HG03354 (cell line): ENCODE measurements around the gene PLCB2.

Experiments used
- ATAC-seq: cut with Tn5 transposase; IDR thresholded peaks from one replicate; pipeline ENCODE4 v1.9.1; 2021; ENCODE audit warnings: mild to moderate bottlenecking; ENCODE audit not compliant: unreplicated experiment, poor library complexity, severe bottlenecking

PLCB2 gene

DNA sequence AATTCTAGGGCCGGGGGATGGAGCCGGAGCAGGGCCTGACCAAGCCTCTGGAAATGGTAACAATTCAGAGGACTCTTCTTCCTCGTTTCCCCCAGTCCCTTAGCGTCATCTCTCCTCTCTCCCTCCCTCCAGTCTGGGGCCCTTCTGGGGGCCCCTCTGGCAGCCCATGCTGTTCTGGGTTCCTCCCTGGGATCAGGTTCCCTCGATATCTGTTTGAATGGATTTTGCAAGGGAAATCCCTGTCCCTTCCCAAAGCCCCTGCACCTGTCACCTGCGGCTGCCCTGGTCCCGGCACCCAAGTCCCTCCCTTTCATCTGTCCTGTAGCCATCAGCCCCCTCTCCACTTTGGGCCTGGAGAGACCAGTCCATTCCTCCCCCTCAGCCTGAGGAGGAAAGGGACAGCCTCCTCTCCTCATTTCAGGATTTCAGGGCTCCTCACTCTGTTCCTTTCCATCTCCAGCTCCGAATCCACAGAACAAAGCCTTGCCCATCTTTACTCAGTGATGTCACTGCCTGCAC is 1.7 kb upstream of the PLCB2 start:
- ATAC-seq, result no peak

GRCh38 chr15:40306908-40307307 is 827 bp downstream of the PLCB2 start:
- no peak for ATAC-seq

- ATAC-seq, result no peak
Measured at GRCh38 chr15:40306371-40306770, 1.4 kb downstream of the PLCB2 start.

DNA sequence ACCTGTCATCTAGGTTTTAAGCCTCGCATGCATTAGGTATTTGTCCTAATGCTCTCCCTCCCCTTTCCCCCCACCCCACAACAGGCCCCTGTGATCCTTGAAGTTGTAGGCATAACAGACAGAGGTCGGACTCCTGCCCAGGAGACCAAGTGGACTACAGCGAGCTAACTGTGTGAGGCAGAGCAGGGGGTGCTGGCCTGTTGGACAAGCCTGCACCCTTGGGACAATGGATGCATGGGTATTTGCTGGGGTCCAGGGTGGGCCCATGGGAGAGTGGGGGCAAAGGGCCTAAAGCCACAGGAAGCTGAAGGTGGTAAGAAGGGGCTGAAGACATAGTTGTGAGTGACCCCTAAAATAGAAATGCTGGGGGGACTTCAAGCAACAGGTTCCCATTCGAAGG is 2.5 kb downstream of the PLCB2 start:
- no peak for ATAC-seq

DNA sequence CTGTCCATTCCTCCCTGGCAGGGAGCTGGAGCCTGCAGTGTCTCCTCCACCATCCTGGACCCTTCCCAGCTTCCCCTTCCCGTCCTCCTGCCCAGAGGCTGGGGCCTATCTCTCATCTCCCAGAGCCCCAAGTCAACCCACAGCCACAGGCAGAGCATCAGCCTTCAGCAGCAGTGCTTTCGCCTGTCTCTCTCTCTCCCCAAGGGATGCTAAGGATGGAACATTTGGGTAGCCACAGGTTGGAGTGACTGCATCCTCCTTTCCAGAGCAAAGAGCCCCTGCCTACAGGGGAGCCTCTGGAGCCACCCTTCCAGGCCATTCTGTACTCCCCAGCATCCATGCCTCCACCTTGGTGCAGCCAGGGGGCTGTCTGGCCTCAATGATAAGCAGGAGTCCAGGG is 4.2 kb downstream of the PLCB2 start:
- no peak for ATAC-seq

DNA sequence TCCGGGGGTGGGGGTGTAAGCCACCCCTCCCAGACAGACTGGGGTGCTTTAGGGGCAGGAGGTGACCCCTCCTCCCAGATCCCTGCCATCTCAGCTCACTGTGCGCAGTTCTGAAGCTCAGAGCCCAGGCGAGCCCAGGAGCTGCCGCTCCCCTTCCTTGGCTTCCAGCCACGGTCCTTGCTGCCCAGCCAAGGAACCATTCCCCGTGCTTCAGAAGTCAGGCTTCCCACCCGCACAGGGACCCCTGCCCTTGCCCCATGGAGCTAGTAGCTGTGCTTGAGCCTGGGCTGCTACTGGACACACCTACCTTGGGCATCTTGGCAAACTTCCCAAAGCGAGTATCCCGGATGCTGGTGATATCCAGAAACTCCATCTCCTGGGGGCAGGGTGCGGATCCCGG is 4.8 kb downstream of the PLCB2 start:
- no peak for ATAC-seq

GRCh38 chr15:40302288-40302886 is 5.3 kb downstream of the PLCB2 start:
- ATAC-seq, result no peak

GRCh38 chr15:40301467-40302179 is 6.1 kb downstream of the PLCB2 start:
- ATAC-seq, result no peak

- ATAC-seq, result no peak
Measured at GRCh38 chr15:40300771-40301170, 7.0 kb downstream of the PLCB2 start.

DNA sequence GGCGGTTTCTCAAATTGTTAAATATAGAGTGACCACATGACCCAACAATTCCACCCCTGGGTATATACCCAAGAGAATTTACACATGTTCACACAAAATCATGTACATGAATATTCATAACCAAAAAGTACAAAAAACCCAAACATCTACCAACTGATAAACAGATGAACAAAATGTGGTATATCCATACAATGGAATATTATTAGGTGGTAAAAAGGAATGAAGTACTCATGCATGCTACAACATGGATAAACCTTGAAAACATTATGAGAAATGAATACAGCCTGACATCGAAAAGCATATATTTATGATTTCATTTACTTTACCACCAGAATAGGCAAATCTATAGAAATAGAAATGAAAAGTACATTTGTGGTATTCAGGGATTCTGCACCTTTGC is 7.4 kb downstream of the PLCB2 start:
- ATAC-seq, result no peak

DNA sequence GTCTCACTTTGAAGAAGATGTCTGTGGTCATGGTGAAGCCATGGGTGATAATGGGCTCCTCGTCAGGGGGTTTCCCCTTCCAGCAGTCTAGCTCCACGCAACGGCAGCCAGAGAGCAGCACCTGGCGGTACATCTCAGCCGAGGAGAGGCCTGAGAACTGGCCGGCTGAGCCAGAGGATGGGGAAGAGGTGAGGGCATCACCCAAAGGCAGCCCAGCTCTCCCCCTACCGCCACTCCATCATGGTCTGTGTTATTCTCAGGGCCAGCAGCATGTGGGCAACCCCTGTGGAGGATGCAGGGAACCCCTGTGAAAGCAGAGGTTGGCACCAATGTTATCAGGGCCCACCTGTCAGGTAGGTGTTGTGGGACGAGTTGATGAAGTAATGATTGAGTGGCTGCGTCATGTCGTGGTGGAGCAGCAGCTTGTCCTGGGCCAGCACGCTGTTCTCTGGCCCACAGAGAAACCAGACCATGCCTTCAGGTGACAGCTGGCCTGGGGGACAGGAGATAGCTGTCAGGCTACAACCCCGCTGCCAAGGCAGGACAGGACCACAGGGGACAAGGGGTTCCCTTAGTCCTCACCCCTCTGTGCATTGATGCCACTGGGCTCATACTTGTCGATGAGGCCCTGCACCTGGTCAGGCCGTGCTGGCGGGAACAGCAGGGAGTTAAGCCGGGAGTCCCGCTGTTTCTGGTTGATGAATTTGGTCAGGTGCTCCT is 9.4 kb downstream of the PLCB2 start:
- no peak for ATAC-seq

GRCh38 chr15:40297356-40297755 is 10.4 kb downstream of the PLCB2 start:
- no peak for ATAC-seq

DNA sequence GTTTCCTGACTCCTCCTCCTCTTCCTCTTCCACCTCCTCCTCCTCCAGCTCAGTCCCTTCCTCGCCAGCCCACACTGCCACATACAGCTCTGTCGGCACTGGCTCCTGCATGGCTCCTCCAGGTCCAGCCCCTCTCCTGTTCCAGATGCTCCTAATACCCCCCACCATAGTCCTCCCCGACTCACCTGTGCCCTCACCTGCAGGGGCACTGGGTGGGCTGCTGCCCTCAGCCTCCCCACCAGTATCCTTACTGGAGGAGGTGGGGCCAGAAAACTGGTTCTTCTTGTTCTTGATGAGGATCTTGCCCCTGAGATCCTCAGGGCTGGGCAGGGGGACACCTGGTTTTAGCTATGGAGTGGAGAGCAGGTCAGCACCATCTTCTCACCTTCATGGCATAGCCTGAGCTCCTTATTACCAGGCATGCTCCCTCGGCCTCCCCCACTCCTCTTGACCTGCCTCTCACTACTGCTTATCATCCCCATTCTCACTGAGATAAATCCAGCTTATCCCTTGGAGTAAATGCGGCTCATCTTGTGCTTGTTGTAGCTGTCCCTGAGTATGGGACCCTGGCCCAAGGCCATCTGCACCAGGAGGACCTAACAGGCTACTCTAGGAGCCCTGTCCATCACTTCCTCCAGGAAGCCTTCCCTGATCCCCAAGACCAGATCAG is 11.0 kb downstream of the PLCB2 start:
- ATAC-seq, result no peak

- no peak for ATAC-seq
Measured at GRCh38 chr15:40295877-40296560, 11.7 kb downstream of the PLCB2 start.

DNA sequence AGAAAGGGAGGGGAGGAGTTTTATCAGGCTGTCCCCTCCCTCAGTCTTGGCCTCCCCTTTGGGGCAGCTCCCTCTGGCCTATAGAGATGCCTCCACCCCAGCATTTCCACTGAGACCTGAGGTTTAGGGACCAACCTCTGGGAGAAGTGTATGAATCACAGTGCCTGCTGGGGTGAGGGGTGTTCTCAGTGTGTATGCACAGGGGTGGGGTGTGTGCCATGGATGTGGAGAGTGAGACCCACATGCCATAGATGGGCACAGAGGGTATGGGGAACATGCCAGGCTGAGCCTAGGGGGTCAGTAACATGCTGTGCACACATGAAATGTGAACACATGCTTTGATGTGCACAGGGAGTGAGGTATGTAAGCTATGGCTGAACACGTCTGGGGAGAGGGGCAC is 12.4 kb downstream of the PLCB2 start:
- ATAC-seq, result no peak

- no peak for ATAC-seq
Measured at GRCh38 chr15:40293905-40294895, 13.5 kb downstream of the PLCB2 start.

- ATAC-seq, result no peak
Measured at GRCh38 chr15:40293006-40293405, 14.7 kb downstream of the PLCB2 start.

DNA sequence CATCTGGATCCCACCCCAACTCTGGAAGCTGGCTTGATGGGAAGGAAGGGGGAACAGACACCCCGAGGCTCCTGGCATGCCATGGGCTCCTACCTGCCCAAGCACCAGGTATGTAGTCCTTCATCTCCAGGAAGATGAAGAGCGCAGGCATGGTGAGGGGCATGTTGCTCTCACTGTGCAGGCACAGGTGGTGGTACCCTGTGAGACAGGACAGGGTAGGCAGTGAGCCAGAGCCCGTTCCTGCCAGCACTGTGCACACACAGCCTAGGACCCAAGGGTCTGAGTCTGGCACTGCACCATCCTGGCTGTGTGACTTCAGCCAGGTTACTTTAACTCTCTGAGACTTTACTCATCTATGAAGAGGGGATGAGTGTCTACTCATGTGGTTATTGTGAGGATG is 15.5 kb downstream of the PLCB2 start:
- ATAC-seq, result no peak
